Measurements from ENCODE around the gene NDNF. TPM values are rescaled to one million over a fixed set of nuclear protein-coding genes. Genes with fewer than 3 reads are reported as not detected.

The NDNF gene
- total RNA-seq, 1 donor = 0.86 TPM

- no peak for TF ChIP-seq CTCF (IDR thresholded peaks at IDR 0.05; ENCODE audit: insufficient read depth, low read depth, low read length)
- no peak overlapping the region for H3K4me3 ChIP-seq (ENCODE audit: low read depth, low read length)
- no peak for DNase-seq (ENCODE audit: low read depth)
These were observed 77.8 kb downstream of the NDNF start for GRCh38 chr4:120994521-120994920.

DNA sequence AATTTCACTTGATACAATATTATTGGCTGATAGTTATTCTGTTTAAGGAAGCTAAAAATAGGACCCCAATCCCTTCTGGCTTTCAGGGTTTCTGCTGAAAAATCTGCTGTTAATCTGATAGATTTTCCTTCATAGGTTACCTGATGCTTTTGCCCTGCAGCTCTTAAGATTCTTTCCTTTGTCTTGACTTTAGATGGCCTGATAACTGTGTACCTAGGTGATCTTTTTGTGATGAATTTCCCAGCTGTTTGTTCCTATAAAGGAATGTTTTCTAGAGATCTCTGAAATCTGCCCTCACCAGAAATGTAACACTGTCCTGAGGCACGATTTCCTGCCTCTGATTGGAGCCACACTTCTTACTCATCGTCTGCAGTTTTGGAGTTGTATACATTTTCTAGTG is 80.5 kb downstream of the NDNF start:
- no peak for DNase-seq (ENCODE audit: low read depth)
- H3K4me3 ChIP-seq (ENCODE audit: low read depth, low read length) = no peak overlapping the region
- TF ChIP-seq CTCF (IDR thresholded peaks at IDR 0.05; ENCODE audit: insufficient read depth, low read depth, low read length) = no peak

DNA sequence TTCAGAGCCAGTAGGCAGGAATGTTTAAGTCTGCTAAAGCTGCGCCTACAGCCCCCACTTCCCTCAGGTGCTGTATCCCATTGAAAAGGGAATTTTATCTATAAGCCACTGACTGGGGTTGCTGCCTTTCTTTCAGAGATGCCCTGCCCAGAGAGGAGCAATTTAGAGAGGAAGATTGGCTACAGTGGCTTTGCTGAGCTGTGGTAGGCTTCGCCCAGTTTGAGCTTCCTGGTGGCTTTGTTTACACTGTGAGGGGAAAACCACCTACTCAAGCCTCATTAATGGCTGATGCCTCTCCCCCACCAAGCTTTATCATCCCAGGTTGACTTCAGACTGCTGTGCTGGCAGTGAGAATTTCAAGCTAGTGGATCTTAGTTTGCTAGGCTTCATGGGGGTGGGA is 82.1 kb downstream of the NDNF start:
- no peak for DNase-seq (ENCODE audit: low read depth)
- H3K4me3 ChIP-seq (ENCODE audit: low read depth, low read length) = no peak overlapping the region
- TF ChIP-seq CTCF (IDR thresholded peaks at IDR 0.05; ENCODE audit: insufficient read depth, low read depth, low read length) = no peak

Other genes starting within 250 kb of the NDNF start
- gene PRDM5, start 149.8 kb downstream of the NDNF start, total RNA-seq = 23.8 and 30.7 TPM in 2 replicates
- gene TNIP3, start 91.8 kb upstream of the NDNF start, total RNA-seq = 0.32 and 0.43 TPM in 2 replicates

All from fibroblast of villous mesenchyme (primary cell).